GM12892 (cell line): ENCODE measurements around the gene FDX2.

Experiments
- DNase-seq: peaks from one replicate; pipeline ENCODE4 v3.0.0; 2011; ENCODE audit not compliant: insufficient read length
- FAIRE-seq: peaks from 2 replicates; lab custom pipeline; 2011; peaks lifted over from hg19 to GRCh38; lab: Jason Lieb, UNC
- POLR2A ChIP-seq: IDR thresholded peaks from 2 replicates; pipeline ENCODE4 v1.6.1; 2011; ENCODE audit warnings: low read depth, low read length, control low read depth
- POLR2AphosphoS5 ChIP-seq: IDR thresholded peaks from 2 replicates; pipeline ENCODE4 v1.6.1; 2011; ENCODE audit warnings: low read depth, low read length, control low read depth
- TAF1 ChIP-seq: IDR thresholded peaks from 2 replicates; pipeline ENCODE4 v1.6.1; 2011; ENCODE audit warnings: low read depth, mild to moderate bottlenecking, control low read depth, low read length, borderline replicate concordance

The FDX2 gene

GRCh38 chr19:10317857-10318462 lies 2.1 kb upstream of the FDX2 start:
- DNase-seq (no peak), FAIRE-seq (no peak)
- TF ChIP-seq TAF1: no peak
- no peak for TF ChIP-seq POLR2AphosphoS5

- DNase-seq (no peak), FAIRE-seq (no peak)
- TF ChIP-seq POLR2A (no peak), POLR2AphosphoS5 (no peak), TAF1 (no peak)
These were observed 1.4 kb upstream of the FDX2 start for GRCh38 chr19:10317045-10317856.

GRCh38 chr19:10316229-10317044 lies 622 bp upstream of the FDX2 start:
- DNase-seq (no peak), FAIRE-seq (no peak)
- no peak for TF ChIP-seq POLR2A
- TF ChIP-seq TAF1: no peak
- no peak for TF ChIP-seq POLR2AphosphoS5

- DNase-seq (no peak), FAIRE-seq (no peak)
- TF ChIP-seq TAF1 (no peak), POLR2A (no peak), POLR2AphosphoS5 (no peak)
These were observed 6.4 kb downstream of the FDX2 start, which contains the start of gene ZGLP1 for GRCh38 chr19:10309423-10309822. TSS of gene ZGLP1 (minus strand) at chr19:10309815.

- TF ChIP-seq POLR2A: no peak
- no peak for TF ChIP-seq POLR2AphosphoS5
- no peak for TF ChIP-seq TAF1
- no peak for DNase-seq
- no peak for FAIRE-seq
These were observed 9.5 kb downstream of the FDX2 start for GRCh38 chr19:10306327-10306726.

GRCh38 chr19:10305139-10305806 lies 10.5 kb downstream of the FDX2 start:
- TF ChIP-seq TAF1 (no peak), POLR2AphosphoS5 (no peak), POLR2A (no peak)
- no peak for DNase-seq
- no peak for FAIRE-seq

- DNase-seq (no peak), FAIRE-seq (no peak)
- no peak for TF ChIP-seq TAF1
- no peak for TF ChIP-seq POLR2AphosphoS5
- no peak for TF ChIP-seq POLR2A
These were observed 16.0 kb downstream of the FDX2 start for GRCh38 chr19:10299545-10300458.

GRCh38 chr19:10295847-10296591 lies 19.8 kb downstream of the FDX2 start:
- DNase-seq: no peak
- no peak for FAIRE-seq
- no peak for TF ChIP-seq POLR2A

GRCh38 chr19:10295305-10295846 lies 20.4 kb downstream of the FDX2 start:
- FAIRE-seq: peak; percentile 17
- TF ChIP-seq POLR2A (no peak), TAF1 (no peak), POLR2AphosphoS5 (no peak)
- peak; percentile 82 for DNase-seq
